GM21390 (cell line): ENCODE measurements around the gene FGF22.
"Not testable (repeated sequence)": the region's sequence is repeated elsewhere in the genome, so short reads cannot be mapped to it uniquely, and the experiment has no call there.

ENCODE experiments used
- ATAC-seq: cut with Tn5 transposase; IDR thresholded peaks from one replicate; pipeline ENCODE4 v1.9.1; 2021; ENCODE audit not compliant: unreplicated experiment

The FGF22 gene

GRCh38 chr19:607301-608154 is 32.2 kb upstream of the FGF22 start:
- ATAC-seq = no peak

- ATAC-seq = no peak
These were observed 31.3 kb upstream of the FGF22 start for GRCh38 chr19:608155-609003.

GRCh38 chr19:609004-609346 is 30.7 kb upstream of the FGF22 start:
- no peak for ATAC-seq

GRCh38 chr19:610071-610800 is 29.4 kb upstream of the FGF22 start:
- ATAC-seq = no peak

GRCh38 chr19:610801-611480 is 28.7 kb upstream of the FGF22 start:
- ATAC-seq = no peak

GRCh38 chr19:611481-611868 is 28.2 kb upstream of the FGF22 start:
- ATAC-seq = no peak

GRCh38 chr19:612941-613340 is 26.7 kb upstream of the FGF22 start:
- no peak for ATAC-seq

GRCh38 chr19:613732-614567 is 25.7 kb upstream of the FGF22 start:
- ATAC-seq = no peak

GRCh38 chr19:615619-616018 is 24.1 kb upstream of the FGF22 start:
- no peak for ATAC-seq

GRCh38 chr19:616062-616700 is 23.5 kb upstream of the FGF22 start:
- ATAC-seq = no peak

- ATAC-seq = no peak
These were observed 22.7 kb upstream of the FGF22 start for GRCh38 chr19:616747-617526.

GRCh38 chr19:617551-618246 is 22.0 kb upstream of the FGF22 start:
- ATAC-seq = no peak

- no peak for ATAC-seq
These were observed 21.4 kb upstream of the FGF22 start for GRCh38 chr19:618247-618619.

- no peak for ATAC-seq
These were observed 20.9 kb upstream of the FGF22 start for GRCh38 chr19:618674-619285.

GRCh38 chr19:619286-620002 is 20.2 kb upstream of the FGF22 start:
- ATAC-seq = no peak

- no peak for ATAC-seq
These were observed 19.4 kb upstream of the FGF22 start for GRCh38 chr19:620166-620862.

- not testable (repeated sequence) for ATAC-seq
These were observed 18.5 kb upstream of the FGF22 start for GRCh38 chr19:621191-621590.
